Measurements from ENCODE around the gene CYSRT1.

CYSRT1 gene

DNA sequence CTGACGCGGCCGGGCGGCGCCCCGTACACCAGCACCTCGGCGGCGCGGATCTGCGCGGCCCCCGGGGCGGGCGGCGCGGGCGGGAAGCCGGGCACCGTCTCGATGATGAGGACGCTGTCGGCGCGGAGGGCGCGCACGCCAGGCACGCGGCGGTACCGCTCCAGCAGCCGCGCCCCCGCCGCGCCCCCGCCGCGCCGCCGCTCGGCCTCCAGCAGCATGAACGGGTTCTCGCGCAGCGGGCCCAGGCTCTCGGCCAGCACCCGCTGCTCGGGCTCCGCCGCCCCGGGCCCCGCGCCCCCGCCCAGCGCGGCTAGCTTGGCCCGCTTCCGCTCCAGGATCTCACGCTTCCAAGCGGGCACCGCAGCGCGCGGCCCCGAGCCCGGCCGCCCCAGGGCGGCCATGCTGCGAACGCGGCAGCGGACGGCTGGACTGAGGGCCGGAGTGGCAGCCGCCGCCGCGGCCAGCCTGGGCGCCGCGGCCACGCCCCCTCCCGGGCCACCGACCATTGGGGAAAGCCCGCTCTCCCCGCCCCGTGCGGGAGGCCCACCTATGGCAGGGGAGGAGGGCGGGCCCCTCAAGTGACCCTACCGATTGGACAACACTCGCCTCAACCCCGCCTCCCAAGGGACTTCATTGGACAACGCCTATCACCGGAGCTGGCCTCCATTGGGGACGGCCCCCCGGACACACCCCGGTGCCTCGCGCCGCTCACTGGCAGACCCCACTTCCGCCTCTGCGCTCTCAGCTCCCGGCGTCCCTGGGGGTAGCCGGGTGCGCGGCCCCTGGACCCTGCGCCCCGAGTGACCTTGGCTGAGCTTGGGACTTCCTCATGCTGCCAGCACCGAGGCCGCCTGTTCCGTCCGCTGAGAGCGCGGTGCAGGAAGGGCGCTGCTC is 24.4 kb upstream of the CYSRT1 start, which contains the start of gene TPRN (continued):
- TF ChIP-seq, protein P1, sequence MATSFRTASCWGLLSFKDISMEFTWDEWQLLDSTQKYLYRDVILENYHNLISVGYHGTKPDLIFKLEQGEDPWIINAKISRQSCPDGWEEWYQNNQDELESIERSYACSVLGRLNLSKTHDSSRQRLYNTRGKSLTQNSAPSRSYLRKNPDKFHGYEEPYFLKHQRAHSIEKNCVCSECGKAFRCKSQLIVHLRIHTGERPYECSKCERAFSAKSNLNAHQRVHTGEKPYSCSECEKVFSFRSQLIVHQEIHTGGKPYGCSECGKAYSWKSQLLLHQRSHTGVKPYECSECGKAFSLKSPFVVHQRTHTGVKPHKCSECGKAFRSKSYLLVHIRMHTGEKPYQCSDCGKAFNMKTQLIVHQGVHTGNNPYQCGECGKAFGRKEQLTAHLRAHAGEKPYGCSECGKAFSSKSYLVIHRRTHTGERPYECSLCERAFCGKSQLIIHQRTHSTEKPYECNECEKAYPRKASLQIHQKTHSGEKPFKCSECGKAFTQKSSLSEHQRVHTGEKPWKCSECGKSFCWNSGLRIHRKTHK (tag by site-specific recombination; IDR thresholded peaks at IDR 0.05): no peak
- TF ChIP-seq ZBTB6 (tag by site-specific recombination; IDR thresholded peaks at IDR 0.05) (no peak), ZNF530 (tag by site-specific recombination; IDR thresholded peaks at IDR 0.05; ENCODE audit: low read depth) (no peak), ZNF776 (tag by site-specific recombination; IDR thresholded peaks at IDR 0.05; ENCODE audit: borderline replicate concordance) (no peak), GLI4 (tag by site-specific recombination; IDR thresholded peaks at IDR 0.05) (no peak), ZNF133 (tag by site-specific recombination; IDR thresholded peaks at IDR 0.05) (no peak), ZNF19 (tag by site-specific recombination; IDR thresholded peaks at IDR 0.05; ENCODE audit: low read depth) (no peak), ZFHX2 (tag by site-specific recombination; conservative IDR thresholded peaks at IDR 0.05) (no peak), ZNF221 (tag by site-specific recombination; IDR thresholded peaks at IDR 0.05; ENCODE audit: borderline replicate concordance) (no peak), ZNF350 (tag by site-specific recombination; IDR thresholded peaks at IDR 0.05) (no peak), PATZ1 (tag by site-specific recombination; IDR thresholded peaks at IDR 0.05) (peak; percentile 97), WT1 (tag by site-specific recombination; IDR thresholded peaks at IDR 0.05) (no peak), HOXC10 (CRISPR knock-in tag; IDR thresholded peaks at IDR 0.05) (0 out of 2 replicates have a peak, but pooled peaks have one; percentile 66), TCF7L2 (IDR thresholded peaks at IDR 0.05; ENCODE audit: borderline replicate concordance, low read depth, low read length) (no peak), MZF1 (tag by site-specific recombination; IDR thresholded peaks at IDR 0.05; ENCODE audit: borderline replicate concordance) (no peak), ZNF426 (tag by site-specific recombination; IDR thresholded peaks at IDR 0.05) (no peak), ZNF664 (tag by site-specific recombination; IDR thresholded peaks at IDR 0.05) (no peak), ZBTB48 (tag by site-specific recombination; IDR thresholded peaks at IDR 0.05) (peak; percentile 97), FEZF1 (tag by site-specific recombination; IDR thresholded peaks at IDR 0.05) (no peak), SETDB1 (IDR thresholded peaks at IDR 0.05; ENCODE audit: insufficient read length, low read length) (no peak), ZNF121 (tag by site-specific recombination; IDR thresholded peaks at IDR 0.05) (no peak), ZNF2 (tag by site-specific recombination; IDR thresholded peaks at IDR 0.05) (0 out of 2 replicates have a peak, but pooled peaks have one; percentile 41), IKZF3 (tag by site-specific recombination; IDR thresholded peaks at IDR 0.05) (no peak), ZSCAN30 (tag by site-specific recombination; IDR thresholded peaks at IDR 0.05) (no peak), ZFP37 (tag by site-specific recombination; IDR thresholded peaks at IDR 0.05) (no peak), GLIS2 (tag by site-specific recombination; IDR thresholded peaks at IDR 0.05) (peak; percentile 100), ZNF660 (tag by site-specific recombination; IDR thresholded peaks at IDR 0.05) (peak; percentile 56; the same call in 1 of the 2 replicates), ZNF843 (tag by site-specific recombination; IDR thresholded peaks at IDR 0.05) (no peak), ZNF433 (tag by site-specific recombination; IDR thresholded peaks at IDR 0.05; ENCODE audit: low read depth) (no peak)
- TF ChIP-seq, protein P2, sequence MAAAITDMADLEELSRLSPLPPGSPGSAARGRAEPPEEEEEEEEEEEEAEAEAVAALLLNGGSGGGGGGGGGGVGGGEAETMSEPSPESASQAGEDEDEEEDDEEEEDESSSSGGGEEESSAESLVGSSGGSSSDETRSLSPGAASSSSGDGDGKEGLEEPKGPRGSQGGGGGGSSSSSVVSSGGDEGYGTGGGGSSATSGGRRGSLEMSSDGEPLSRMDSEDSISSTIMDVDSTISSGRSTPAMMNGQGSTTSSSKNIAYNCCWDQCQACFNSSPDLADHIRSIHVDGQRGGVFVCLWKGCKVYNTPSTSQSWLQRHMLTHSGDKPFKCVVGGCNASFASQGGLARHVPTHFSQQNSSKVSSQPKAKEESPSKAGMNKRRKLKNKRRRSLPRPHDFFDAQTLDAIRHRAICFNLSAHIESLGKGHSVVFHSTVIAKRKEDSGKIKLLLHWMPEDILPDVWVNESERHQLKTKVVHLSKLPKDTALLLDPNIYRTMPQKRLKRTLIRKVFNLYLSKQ (tag by site-specific recombination; IDR thresholded peaks at IDR 0.05; ENCODE audit: borderline replicate concordance): no peak
- TF ChIP-seq, protein P3, sequence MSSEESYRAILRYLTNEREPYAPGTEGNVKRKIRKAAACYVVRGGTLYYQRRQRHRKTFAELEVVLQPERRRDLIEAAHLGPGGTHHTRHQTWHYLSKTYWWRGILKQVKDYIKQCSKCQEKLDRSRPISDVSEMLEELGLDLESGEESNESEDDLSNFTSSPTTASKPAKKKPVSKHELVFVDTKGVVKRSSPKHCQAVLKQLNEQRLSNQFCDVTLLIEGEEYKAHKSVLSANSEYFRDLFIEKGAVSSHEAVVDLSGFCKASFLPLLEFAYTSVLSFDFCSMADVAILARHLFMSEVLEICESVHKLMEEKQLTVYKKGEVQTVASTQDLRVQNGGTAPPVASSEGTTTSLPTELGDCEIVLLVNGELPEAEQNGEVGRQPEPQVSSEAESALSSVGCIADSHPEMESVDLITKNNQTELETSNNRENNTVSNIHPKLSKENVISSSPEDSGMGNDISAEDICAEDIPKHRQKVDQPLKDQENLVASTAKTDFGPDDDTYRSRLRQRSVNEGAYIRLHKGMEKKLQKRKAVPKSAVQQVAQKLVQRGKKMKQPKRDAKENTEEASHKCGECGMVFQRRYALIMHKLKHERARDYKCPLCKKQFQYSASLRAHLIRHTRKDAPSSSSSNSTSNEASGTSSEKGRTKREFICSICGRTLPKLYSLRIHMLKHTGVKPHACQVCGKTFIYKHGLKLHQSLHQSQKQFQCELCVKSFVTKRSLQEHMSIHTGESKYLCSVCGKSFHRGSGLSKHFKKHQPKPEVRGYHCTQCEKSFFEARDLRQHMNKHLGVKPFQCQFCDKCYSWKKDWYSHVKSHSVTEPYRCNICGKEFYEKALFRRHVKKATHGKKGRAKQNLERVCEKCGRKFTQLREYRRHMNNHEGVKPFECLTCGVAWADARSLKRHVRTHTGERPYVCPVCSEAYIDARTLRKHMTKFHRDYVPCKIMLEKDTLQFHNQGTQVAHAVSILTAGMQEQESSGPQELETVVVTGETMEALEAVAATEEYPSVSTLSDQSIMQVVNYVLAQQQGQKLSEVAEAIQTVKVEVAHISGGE (tag by site-specific recombination; conservative IDR thresholded peaks at IDR 0.05; ENCODE audit: low read depth): peak; percentile 79
